NCI-H510A treated with DMSO at 0.1 percent for 48 hours (cell line): ENCODE measurements around the gene TMEFF2.
"Not testable (repeated sequence)": the region's sequence is repeated elsewhere in the genome, so short reads cannot be mapped to it uniquely, and the experiment has no call there.

Experiments used
- DNase-seq: peaks from one replicate; lab custom pipeline; 2025; lab: John Stamatoyannopoulos, UW

TMEFF2 gene

GRCh38 chr2:192127434-192127833 is 67.3 kb downstream of the TMEFF2 start:
- DNase-seq, result no peak

GRCh38 chr2:192126912-192127311 is 67.8 kb downstream of the TMEFF2 start:
- no peak for DNase-seq

GRCh38 chr2:192126426-192126825 is 68.3 kb downstream of the TMEFF2 start:
- no peak for DNase-seq

- no peak for DNase-seq
Observed at GRCh38 chr2:192124571-192124970, 70.2 kb downstream of the TMEFF2 start.

GRCh38 chr2:192123847-192124246 is 70.9 kb downstream of the TMEFF2 start:
- no peak for DNase-seq

GRCh38 chr2:192122946-192123345 is 71.8 kb downstream of the TMEFF2 start:
- DNase-seq, result no peak

- no peak for DNase-seq
Observed at GRCh38 chr2:192122141-192122540, 72.6 kb downstream of the TMEFF2 start.

GRCh38 chr2:192119536-192119935 is 75.2 kb downstream of the TMEFF2 start:
- DNase-seq, result no peak

- DNase-seq, result no peak
Observed at GRCh38 chr2:192117705-192118104, 77.0 kb downstream of the TMEFF2 start.

- DNase-seq, result not testable (repeated sequence)
Observed at GRCh38 chr2:192111536-192111935, 83.2 kb downstream of the TMEFF2 start.

GRCh38 chr2:192099742-192100141 is 95.0 kb downstream of the TMEFF2 start:
- no peak for DNase-seq

GRCh38 chr2:192098814-192099491 is 95.8 kb downstream of the TMEFF2 start:
- DNase-seq, result no peak

- DNase-seq, result peak; percentile 56
Observed at GRCh38 chr2:192091476-192091875, 103.3 kb downstream of the TMEFF2 start.

GRCh38 chr2:192090911-192091310 is 103.8 kb downstream of the TMEFF2 start:
- peak; percentile 56 for DNase-seq

- no peak for DNase-seq
Observed at GRCh38 chr2:192087398-192087958, 107.3 kb downstream of the TMEFF2 start.

GRCh38 chr2:192082121-192082520 is 112.6 kb downstream of the TMEFF2 start:
- no peak for DNase-seq

- DNase-seq, result not testable (repeated sequence)
Observed at GRCh38 chr2:192080096-192080495, 114.6 kb downstream of the TMEFF2 start.

- no peak for DNase-seq
Observed at GRCh38 chr2:192073878-192074277, 120.9 kb downstream of the TMEFF2 start.

- DNase-seq, result no peak
Observed at GRCh38 chr2:192072778-192073177, 122.0 kb downstream of the TMEFF2 start.

- DNase-seq, result no peak
Observed at GRCh38 chr2:192072261-192072660, 122.5 kb downstream of the TMEFF2 start.

- DNase-seq, result no peak
Observed at GRCh38 chr2:192070099-192070498, 124.6 kb downstream of the TMEFF2 start.

- no peak for DNase-seq
Observed at GRCh38 chr2:192069417-192069816, 125.3 kb downstream of the TMEFF2 start.

GRCh38 chr2:192068966-192069365 is 125.8 kb downstream of the TMEFF2 start:
- DNase-seq, result no peak

GRCh38 chr2:192067631-192068030 is 127.1 kb downstream of the TMEFF2 start:
- no peak for DNase-seq
